ENCODE measurements around the gene NLE1.
"Not testable (repeated sequence)": the region's sequence is repeated elsewhere in the genome, so short reads cannot be mapped to it uniquely, and the experiment has no call there.

Gene NLE1

DNA sequence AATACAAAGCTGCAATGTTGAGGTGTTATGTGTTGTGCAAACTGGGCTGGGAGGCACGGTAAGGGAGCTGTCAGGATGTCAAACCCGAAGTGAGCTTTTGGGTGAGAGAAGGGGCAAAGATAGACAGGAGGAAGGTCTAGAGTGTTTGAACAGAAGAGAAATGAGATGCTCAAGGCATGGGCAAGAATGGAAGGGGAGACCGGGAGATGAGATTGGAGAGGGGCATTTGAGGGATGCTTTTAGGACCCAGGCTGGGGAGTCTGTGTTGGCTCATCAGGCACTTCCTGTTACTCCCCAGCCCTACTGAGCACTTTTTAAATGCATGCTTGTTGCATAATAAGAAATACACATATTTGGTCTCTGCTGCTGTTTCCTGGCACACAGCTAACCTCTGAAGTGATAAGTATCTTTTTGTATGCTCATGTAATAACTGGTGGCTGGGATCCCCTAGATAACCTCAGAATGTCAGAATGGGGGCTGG, 19.2 kb upstream of the NLE1 start:
- FAIRE-seq: no peak

DNA sequence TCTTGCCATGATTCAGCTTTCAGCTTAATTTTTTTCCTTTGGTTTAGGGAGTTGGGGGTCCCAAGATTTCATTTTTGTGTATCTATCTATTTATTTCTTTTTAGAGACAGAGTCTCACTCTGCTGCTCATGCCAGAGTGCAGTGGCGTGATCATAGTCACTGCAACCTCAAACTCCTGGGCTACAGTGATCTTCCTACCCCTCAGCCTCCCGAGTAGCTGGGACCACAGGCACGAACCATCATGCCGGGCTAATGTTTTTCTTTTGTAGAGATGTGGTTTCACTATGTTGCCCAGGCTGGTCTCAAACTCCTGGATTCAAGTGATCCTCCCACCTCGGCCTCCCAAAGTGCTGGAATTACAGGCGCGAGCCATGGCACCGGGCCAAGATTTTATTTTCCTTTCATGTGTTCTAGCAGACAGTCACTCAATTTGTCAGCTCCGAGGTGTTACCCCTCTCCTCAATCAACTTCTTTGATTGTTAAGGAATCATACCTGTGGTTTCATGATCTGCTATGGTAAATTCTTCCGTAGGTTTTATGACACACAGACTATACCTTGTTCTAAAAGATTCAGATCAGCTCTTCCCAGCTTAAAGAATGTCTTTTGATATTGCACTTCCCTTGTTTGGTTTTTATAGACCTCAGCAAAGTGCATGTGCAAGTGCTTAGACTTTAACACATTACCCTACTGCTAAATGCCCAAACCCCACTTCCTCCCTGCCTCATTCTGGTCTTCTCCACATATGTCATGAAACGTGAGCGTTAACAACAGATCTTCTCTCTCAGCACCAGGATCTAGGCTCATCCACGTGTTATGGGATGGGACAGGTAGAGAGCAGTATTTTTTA, 18.5 kb upstream of the NLE1 start:
- no peak for FAIRE-seq

GRCh38 chr17:35159940-35160339, 17.8 kb upstream of the NLE1 start:
- no peak for FAIRE-seq

DNA sequence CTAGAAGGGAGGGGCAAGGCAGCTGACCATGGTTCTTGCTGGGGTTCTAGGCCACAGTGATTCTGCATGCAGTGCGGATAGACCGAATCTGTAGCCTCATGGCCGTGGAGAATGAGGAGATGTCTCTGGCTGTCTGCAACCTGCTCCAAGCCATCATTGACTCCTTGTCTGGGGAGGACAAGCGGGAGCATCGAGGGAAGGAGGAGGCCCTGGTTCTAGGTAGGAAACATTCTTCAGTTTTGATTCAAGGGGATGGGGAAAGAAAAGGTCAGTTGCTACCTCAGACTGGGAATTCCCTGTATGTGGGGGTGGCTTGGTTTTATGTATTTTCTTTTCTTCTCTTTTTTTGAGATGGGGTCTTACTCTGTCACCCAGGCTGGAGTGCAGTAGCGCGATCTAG, 13.1 kb upstream of the NLE1 start:
- FAIRE-seq: no peak

DNA sequence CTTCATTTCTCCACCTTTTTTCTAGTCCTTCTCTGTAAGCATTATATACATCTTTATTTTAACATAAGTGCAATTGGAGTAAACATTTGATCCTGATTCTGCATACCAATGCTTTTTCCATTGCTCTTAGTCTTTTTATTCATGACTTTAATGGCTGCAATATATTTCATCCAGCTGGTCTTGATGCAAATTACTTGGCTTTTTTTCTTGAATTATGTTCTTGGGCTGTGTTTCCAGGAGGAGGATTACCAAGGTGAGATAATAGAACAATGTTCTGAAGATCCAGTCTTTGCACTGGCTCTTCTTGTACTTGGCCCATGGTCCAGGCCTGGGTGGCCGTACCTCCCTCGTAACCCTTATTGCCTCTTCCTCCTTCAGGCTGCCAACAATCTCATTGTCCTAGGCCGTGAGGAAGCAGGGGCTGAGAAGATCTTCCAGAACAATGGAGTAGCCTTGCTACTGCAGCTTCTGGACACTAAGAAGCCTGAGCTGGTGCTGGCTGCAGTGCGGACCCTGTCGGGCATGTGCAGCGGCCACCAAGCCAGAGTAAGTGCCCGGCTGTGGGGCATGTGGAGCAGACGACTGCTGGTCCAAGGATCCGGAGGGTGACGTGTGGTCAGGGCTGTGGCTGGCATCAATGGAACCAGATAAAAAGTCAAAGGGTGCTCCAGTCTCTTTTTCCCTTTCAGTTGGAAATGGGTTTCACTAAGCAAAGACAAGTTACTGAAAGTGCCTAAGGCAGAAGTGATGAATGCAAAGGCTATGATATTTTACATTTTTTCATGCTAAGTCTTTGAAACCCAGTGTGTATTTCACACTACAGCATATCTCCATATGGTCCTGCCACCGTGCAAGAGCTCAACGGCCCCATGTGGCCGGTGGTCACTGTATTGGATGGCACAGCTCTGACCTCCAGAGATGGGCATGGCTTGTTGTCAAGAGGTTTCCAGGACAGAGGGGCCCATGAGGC, 12.4 kb upstream of the NLE1 start:
- no peak for FAIRE-seq

DNA sequence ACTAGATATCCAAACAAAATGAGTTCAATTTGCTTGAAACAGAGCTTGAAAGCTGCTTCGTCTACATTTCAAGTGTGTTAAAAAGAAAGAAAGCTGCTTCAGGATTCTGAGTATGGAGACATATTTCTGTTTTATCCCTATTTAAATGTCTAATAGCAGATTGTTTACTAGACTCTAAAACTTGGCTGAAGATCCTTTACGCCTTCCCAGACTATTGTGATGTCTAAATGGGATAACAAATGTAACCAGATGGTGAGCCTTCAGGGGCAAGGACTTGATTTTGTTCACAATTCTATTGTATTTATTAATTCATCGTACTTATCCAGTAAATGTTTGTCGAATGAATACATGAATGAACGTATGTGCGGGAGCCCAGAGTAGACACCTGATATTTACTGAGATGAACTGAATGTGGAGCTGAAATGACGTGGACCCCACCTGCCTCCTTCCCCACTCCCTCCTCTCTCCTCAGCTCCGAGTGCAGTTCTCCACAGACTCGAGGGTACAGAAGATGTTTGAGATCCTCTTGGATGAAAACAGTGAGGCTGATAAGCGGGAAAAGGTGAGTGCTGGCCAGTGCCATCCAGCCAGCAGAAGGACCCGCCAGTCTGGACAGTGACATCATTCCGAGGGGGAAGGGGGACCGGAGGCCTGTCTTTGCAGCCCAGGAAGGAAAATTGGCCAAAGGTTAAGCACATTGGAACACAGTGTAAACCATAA, 10.5 kb upstream of the NLE1 start:
- no peak for FAIRE-seq

- not testable (repeated sequence) for FAIRE-seq
Measured at GRCh38 chr17:35151080-35151479, 9.0 kb upstream of the NLE1 start.

- no peak for FAIRE-seq
Measured at GRCh38 chr17:35149941-35150340, 7.8 kb upstream of the NLE1 start.

GRCh38 chr17:35148144-35148543, 6.0 kb upstream of the NLE1 start:
- no peak for FAIRE-seq

DNA sequence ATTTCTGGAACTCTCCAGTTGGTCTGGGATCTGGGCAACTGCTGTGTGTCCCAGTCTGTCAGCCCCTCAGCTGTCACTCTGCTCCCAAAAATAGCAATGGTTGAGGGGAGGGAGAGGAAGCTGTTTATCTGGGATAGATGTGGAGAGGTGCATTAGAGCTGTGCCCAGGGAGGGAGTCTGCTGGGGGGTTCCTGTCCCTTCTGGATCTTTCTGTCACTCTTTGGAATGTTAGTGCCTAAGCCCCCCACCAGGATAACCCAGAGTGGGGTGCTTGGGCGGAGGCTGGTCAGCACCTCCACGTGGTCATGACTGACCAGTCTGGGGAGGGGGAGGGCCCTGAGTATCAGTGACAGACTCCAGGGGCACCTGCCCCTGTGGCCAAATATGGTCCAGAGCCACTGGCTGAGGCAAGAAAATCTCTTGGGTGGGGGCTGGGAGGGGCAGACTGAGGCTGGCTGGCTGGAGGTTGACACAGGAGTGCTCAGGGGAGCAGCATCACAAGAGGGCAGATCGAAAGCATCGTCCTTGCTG, 5.3 kb upstream of the NLE1 start, which contains the start of gene UNC45B:
TSS of gene UNC45B (plus strand) at position 443 of the 531 bp plus-strand sequence. CDS start 447 bp downstream, outside the sequence.
- FAIRE-seq: no peak

GRCh38 chr17:35146214-35146833, 4.2 kb upstream of the NLE1 start:
- no peak for FAIRE-seq

GRCh38 chr17:35144840-35145239, 2.7 kb upstream of the NLE1 start:
- no peak for FAIRE-seq

GRCh38 chr17:35142467-35142796, 329 bp upstream of the NLE1 start:
- FAIRE-seq: no peak

GRCh38 chr17:35138218-35138617, 3.9 kb downstream of the NLE1 start:
- FAIRE-seq: no peak

- FAIRE-seq: no peak
Measured at GRCh38 chr17:35135322-35135721, 6.8 kb downstream of the NLE1 start.

GRCh38 chr17:35132816-35133550, 9.1 kb downstream of the NLE1 start:
- no peak for FAIRE-seq

- FAIRE-seq: no peak
Measured at GRCh38 chr17:35132099-35132498, 10.0 kb downstream of the NLE1 start.

- no peak for FAIRE-seq
Measured at GRCh38 chr17:35130392-35130791, 11.7 kb downstream of the NLE1 start.

GRCh38 chr17:35129973-35130351, 12.1 kb downstream of the NLE1 start:
- no peak for FAIRE-seq

- FAIRE-seq: no peak
Measured at GRCh38 chr17:35129154-35129972, 12.7 kb downstream of the NLE1 start.
